ENCODE results near the gene ALDH7A1.

The ALDH7A1 gene

GRCh38 chr5:126523818-126524510 is 71.1 kb downstream of the ALDH7A1 start:
- TF ChIP-seq FOXP2 (optimal IDR thresholded peaks at IDR 0.05; ENCODE audit: borderline replicate concordance, extremely low read depth, extremely low read length, insufficient read depth) = no peak
- no peak for TF ChIP-seq SIN3A (IDR thresholded peaks at IDR 0.05; ENCODE audit: borderline replicate concordance, insufficient read depth, low read length)
- no peak for TF ChIP-seq TAF1 (IDR thresholded peaks at IDR 0.05; ENCODE audit: borderline replicate concordance, insufficient read depth, low read length)
- TF ChIP-seq POLR2AphosphoS5 (IDR thresholded peaks at IDR 0.05; ENCODE audit: low read depth, low read length) = no peak
- TF ChIP-seq REST (IDR thresholded peaks at IDR 0.05; ENCODE audit: insufficient read depth in 1 of 2, low read depth in 2 of 2, low read length in 2 of 2) = no peak

- no peak for TF ChIP-seq REST (IDR thresholded peaks at IDR 0.05; ENCODE audit: insufficient read depth in 1 of 2, low read depth in 2 of 2, low read length in 2 of 2)
- no peak for TF ChIP-seq POLR2AphosphoS5 (IDR thresholded peaks at IDR 0.05; ENCODE audit: low read depth, low read length)
- no peak for TF ChIP-seq SIN3A (IDR thresholded peaks at IDR 0.05; ENCODE audit: borderline replicate concordance, insufficient read depth, low read length)
- TF ChIP-seq TAF1 (IDR thresholded peaks at IDR 0.05; ENCODE audit: borderline replicate concordance, insufficient read depth, low read length) = no peak
- no peak for TF ChIP-seq FOXP2 (optimal IDR thresholded peaks at IDR 0.05; ENCODE audit: borderline replicate concordance, extremely low read depth, extremely low read length, insufficient read depth)
Measured at GRCh38 chr5:126521130-126521529, 73.9 kb downstream of the ALDH7A1 start.

GRCh38 chr5:126520593-126520953 is 74.4 kb downstream of the ALDH7A1 start:
- no peak for TF ChIP-seq TAF1 (IDR thresholded peaks at IDR 0.05; ENCODE audit: borderline replicate concordance, insufficient read depth, low read length)
- TF ChIP-seq SIN3A (IDR thresholded peaks at IDR 0.05; ENCODE audit: borderline replicate concordance, insufficient read depth, low read length) = no peak

- no peak for TF ChIP-seq SIN3A (IDR thresholded peaks at IDR 0.05; ENCODE audit: borderline replicate concordance, insufficient read depth, low read length)
- no peak for TF ChIP-seq POLR2AphosphoS5 (IDR thresholded peaks at IDR 0.05; ENCODE audit: low read depth, low read length)
Measured at GRCh38 chr5:126519637-126520592, 75.1 kb downstream of the ALDH7A1 start.

GRCh38 chr5:126516852-126517251 is 78.2 kb downstream of the ALDH7A1 start:
- TF ChIP-seq TAF1 (IDR thresholded peaks at IDR 0.05; ENCODE audit: borderline replicate concordance, insufficient read depth, low read length) (no peak), SIN3A (IDR thresholded peaks at IDR 0.05; ENCODE audit: borderline replicate concordance, insufficient read depth, low read length) (no peak), FOXP2 (optimal IDR thresholded peaks at IDR 0.05; ENCODE audit: borderline replicate concordance, extremely low read depth, extremely low read length, insufficient read depth) (no peak), REST (IDR thresholded peaks at IDR 0.05; ENCODE audit: insufficient read depth in 1 of 2, low read depth in 2 of 2, low read length in 2 of 2) (no peak), POLR2AphosphoS5 (IDR thresholded peaks at IDR 0.05; ENCODE audit: low read depth, low read length) (no peak)

- TF ChIP-seq TAF1 (IDR thresholded peaks at IDR 0.05; ENCODE audit: borderline replicate concordance, insufficient read depth, low read length) (no peak), SIN3A (IDR thresholded peaks at IDR 0.05; ENCODE audit: borderline replicate concordance, insufficient read depth, low read length) (no peak), POLR2AphosphoS5 (IDR thresholded peaks at IDR 0.05; ENCODE audit: low read depth, low read length) (no peak), REST (IDR thresholded peaks at IDR 0.05; ENCODE audit: insufficient read depth in 1 of 2, low read depth in 2 of 2, low read length in 2 of 2) (no peak), FOXP2 (optimal IDR thresholded peaks at IDR 0.05; ENCODE audit: borderline replicate concordance, extremely low read depth, extremely low read length, insufficient read depth) (no peak)
Measured at GRCh38 chr5:126516133-126516532, 78.9 kb downstream of the ALDH7A1 start.

Measured in PFSK-1 (cell line).